Pulmonary artery endothelial cell (primary cell): ENCODE data around the gene DCC. TPM values are rescaled to one million over a fixed set of nuclear protein-coding genes. Genes with fewer than 3 reads are reported as not detected.

ENCODE experiments used
- DNase-seq: peaks from one replicate; pipeline ENCODE4 v3.0.0-alpha.2; 2011; ENCODE audit warnings: low read depth, low spot score
- total RNA-seq: library from RNA; depleted of rRNA; stranded (reverse); fragments of >200 nt; gene quantifications from 2 replicates; pipeline ENCODE4 v1.2.3, GENCODE V29; 2014

The DCC gene
- total RNA-seq, 1 donor from 2014 or later: not detected

- no peak for DNase-seq
These were observed 256.9 kb downstream of the DCC start for GRCh38 chr18:52596748-52597435.

DNA sequence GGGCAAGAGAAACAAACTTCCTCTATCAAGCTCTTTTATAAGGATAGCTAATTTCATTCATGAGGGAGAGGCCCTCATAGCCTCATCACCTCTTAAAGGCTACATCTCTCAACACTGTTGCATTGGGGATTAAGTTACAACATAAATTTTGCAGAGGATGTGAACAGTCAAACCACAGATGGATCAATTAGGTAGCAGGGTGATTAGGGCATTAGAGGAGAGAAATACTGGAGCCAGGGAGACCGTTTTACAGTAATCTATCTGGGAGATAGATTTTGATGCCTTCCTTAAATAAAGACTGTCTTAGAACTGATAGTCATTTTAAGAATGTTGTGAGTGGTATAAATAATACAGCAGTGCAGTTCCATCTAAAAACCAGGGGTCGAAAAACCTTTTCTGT is 258.9 kb downstream of the DCC start:
- DNase-seq: no peak

DNA sequence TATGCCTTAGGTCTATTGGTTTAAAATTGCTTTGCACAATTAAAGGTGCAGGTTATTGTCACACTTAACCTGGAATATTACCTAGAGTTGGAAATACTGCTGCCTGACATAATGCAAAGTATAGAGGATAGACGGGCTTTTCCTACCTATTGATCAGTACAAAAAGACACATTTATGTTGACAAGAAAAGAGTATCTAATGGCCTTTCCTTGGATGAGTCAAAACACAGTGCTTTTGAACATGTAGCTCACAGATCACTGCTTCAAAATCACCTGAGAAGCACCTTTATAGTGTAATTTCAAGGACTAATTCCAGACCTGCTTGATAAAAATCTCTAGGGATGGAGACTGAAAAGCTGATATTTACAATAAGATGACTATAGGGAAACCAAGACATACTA is 262.8 kb downstream of the DCC start:
- DNase-seq: no peak

- DNase-seq: no peak
These were observed 265.3 kb downstream of the DCC start for GRCh38 chr18:52605345-52605744.

DNA sequence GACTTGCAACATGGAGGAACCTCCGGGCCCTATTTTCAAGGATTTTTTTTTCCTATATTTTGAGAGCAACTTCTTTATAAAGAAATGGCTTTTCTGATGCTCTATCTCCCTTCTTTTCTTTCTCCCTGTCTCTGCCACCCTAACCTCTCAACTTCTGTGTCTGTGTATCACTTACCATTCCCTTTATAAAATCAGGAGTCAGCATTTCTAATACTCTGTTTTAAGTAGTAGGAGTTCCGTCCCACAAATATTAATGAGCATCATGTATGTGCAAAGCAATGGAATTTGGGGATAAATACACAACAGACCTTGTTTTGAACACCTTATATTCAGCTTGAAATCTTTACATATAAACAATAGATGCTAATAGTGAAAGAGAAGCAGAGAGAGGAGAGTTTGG is 268.0 kb downstream of the DCC start:
- no peak for DNase-seq

GRCh38 chr18:52610451-52611115 is 270.6 kb downstream of the DCC start:
- no peak for DNase-seq

- no peak for DNase-seq
These were observed 272.4 kb downstream of the DCC start for GRCh38 chr18:52612406-52612805.

GRCh38 chr18:52615321-52615720 is 275.3 kb downstream of the DCC start:
- no peak for DNase-seq

- DNase-seq: no peak
These were observed 275.9 kb downstream of the DCC start for GRCh38 chr18:52615943-52616342.

DNA sequence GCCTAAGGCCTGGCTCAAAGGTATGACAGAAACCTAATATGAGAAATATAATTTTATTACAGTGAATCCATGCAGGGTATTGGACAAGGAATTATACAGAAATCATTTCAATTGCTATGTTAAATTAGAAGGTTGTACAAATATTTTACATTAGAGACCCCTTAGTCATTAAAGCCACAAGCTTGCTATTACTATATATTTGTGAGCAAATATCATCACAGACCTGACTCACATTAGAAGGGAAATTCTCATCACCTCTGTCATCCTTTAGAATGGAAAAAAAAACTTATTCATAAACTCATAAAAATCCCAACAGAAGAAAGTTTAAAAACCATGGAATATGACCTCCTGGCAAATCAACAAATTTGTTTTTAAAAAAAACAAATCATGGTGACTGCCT is 277.9 kb downstream of the DCC start:
- no peak for DNase-seq

DNA sequence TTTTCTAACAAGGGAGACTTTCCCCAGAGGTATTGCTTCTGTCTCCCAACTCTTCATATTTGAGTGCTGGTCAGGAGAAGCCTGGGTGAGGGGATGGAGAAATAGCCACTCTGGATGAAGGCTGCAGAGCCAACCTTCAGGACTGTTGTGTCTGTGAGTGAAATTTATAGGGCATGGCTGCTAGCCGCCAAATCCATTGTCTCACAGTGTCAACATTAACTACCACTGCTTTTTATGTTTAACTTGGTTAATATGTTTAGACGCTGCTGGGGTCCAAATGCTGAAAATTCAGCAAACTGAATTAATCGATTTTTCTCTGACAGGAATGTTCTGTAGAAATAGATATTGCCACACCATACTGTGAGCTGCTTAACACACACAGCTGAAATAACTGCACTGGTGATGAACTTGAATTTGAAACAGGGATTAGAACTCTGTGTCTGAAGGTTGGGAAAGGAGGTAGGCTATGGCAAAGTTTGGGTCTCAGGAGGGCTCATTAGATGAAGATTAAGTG is 281.0 kb downstream of the DCC start:
- DNase-seq: no peak

DNA sequence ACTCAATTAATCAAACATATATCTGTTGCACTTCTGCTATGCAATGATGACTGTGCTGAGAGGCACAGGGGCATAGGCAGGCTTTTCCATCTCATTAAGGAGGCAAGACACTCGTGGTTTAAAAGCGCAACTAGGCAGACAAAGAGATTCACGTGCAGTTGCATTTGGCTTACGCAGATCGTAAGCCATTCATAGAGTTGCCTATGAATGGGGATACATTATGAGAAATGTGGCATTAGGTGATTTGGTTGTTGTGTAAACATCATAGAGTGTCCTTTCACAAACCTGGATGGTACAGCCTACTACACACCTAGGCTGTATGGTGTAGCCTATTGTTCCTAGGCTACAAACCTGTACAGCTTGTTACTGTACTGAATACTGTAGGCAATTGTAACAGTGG is 284.7 kb downstream of the DCC start:
- no peak for DNase-seq

- DNase-seq: no peak
These were observed 296.5 kb downstream of the DCC start for GRCh38 chr18:52636536-52636935.

GRCh38 chr18:52648201-52648600 is 308.2 kb downstream of the DCC start:
- no peak for DNase-seq

- no peak for DNase-seq
These were observed 312.4 kb downstream of the DCC start for GRCh38 chr18:52652391-52652790.

- no peak for DNase-seq
These were observed 317.2 kb downstream of the DCC start for GRCh38 chr18:52657043-52657805.

DNA sequence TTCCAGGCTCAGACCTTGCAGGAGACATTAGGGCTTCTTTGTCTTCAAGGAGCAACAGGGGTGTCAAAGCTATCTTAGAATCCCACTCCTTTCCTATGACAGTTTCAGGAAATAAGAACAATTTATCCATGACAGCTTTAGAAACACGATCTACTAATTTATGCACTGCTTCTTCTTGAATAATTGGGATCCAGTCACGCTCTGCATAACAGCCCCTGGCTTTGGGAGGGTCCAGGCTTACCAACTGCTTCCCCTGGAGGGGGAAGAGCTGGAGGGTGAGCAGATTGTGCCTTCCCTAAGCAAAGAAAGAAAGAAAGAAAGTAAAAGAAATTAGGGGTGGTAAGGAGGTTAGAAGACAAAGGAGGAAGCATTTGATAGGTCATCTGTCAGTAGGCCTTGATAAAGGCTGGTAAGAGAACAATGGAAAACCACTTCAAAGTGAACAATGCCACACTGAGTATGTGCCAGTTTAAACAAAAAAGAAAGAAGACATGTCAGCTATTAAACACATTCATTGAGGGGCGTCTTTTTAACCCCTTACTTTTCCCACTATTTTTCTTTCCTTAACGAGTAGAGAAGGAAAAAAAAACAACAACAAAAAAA is 327.6 kb downstream of the DCC start:
- no peak for DNase-seq

DNA sequence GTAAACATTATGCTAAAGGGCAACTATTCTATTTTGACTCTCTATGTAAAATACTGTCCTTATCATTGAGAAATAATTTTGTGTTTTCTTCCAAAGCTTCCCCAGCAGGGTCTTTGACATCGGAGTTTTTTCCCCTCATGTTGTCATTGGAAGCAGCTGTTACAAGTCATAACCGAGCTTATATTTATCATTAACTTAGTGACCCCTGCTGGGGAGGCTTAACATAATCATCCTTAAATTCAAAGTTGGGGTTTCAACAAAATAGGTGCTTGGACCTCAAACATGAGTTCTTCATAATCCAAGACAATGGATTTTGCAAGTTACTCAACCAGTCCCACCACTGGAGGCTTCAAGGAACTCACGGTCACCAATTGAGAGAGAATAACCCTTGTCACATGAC is 330.9 kb downstream of the DCC start:
- no peak for DNase-seq

DNA sequence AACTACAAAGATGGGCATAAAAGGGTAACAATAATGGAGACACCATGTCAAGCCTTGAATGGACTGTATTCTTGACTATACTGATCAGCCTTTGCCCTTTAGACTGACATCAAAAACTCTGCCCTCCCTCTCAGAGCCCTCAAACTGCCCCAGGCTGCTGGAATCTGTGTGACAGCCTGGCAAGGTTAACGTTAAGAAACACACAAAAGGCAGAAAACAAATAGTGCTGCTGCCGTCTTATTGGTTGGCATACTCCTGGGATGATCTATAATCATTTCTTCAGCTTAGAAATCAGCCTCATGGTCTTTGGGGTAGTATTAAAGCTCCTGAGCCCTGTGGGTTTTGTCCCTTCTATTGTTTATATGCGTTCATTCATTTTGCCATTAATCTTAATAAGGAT is 338.0 kb downstream of the DCC start:
- no peak for DNase-seq

GRCh38 chr18:52678551-52678950 is 338.6 kb downstream of the DCC start:
- no peak for DNase-seq

GRCh38 chr18:52679354-52679753 is 339.4 kb downstream of the DCC start:
- DNase-seq: no peak

DNA sequence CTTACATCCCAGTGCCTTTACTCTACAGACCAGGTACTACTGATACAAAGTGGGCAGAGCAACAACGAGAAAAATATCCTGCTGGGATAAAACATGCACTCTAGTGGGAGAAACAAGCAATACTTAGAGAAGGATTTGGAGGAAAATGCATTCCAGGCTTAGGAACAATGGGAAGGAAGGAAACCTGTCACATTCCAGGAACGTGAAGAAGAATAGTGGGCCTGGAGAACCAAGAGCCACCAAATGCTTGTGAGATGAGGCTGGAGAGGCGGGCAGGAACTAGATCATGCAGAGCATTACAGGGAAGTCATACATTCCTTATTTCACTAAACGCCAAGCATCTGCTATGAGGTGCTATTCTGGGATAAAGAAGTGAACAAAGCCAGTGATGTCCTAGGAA is 342.3 kb downstream of the DCC start:
- no peak for DNase-seq
